ENCODE data around the gene RHOJ.
"Not testable (repeated sequence)": the region's sequence is repeated elsewhere in the genome, so short reads cannot be mapped to it uniquely, and the experiment has no call there.

Gene RHOJ

GRCh38 chr14:63297372-63298063 is 93.3 kb downstream of the RHOJ start:
- DNase-seq (ENCODE audit: low spot score) = no peak

GRCh38 chr14:63299351-63300110 is 95.3 kb downstream of the RHOJ start:
- DNase-seq (ENCODE audit: low spot score) = no peak

- no peak for DNase-seq (ENCODE audit: low spot score)
Observed at GRCh38 chr14:63300854-63301253, 96.6 kb downstream of the RHOJ start.

GRCh38 chr14:63301891-63302534 is 97.8 kb downstream of the RHOJ start:
- DNase-seq (ENCODE audit: low spot score) = no peak

DNA sequence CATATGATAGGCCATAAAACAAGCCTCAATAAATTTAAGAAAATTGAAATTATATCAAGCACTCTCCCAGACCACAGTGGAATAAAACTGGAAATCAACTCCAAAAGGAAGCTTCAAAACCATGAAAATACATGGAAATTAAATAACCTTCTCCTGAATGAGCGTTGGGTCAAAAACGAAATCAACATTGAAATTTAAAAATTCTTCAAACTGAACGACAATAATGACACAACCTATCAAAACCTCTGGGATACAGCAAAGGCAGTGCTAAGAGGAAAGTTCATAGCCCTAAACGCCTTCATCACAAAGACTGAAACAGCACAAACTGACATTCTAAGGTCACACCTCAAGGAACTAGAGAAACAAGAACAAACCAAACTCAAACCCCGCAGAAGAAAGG is 100.2 kb downstream of the RHOJ start:
- not testable (repeated sequence) for DNase-seq (ENCODE audit: low spot score)

- DNase-seq (ENCODE audit: low spot score) = no peak
Observed at GRCh38 chr14:63308723-63309317, 104.6 kb downstream of the RHOJ start.

- DNase-seq (ENCODE audit: low spot score) = no peak
Observed at GRCh38 chr14:63318835-63319234, 114.6 kb downstream of the RHOJ start, which contains the start of gene GPHB5. GPHB5 (minus strand) TSS chr14:63318935; CDS start chr14:63317849, 1,086 bp downstream.

DNA sequence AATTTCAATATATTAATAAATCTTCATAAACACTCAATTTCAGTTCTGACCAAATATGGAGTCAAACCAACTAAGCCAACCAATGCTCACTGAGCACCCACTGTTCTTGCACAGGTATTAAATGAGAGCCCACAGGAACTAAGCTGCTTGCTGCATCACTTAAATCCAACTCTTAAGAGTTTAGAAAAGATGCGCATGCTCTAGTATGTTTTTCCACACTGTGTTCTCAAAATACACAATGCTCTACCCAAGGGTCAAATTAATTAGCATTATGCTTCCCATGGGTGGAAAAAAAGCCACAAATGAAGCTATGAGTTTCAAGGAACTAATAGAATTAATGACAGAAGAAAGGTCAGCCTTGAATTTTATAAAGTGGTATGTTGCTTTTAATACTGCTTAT is 118.2 kb downstream of the RHOJ start:
- no peak for DNase-seq (ENCODE audit: low spot score)

GRCh38 chr14:63322897-63323573 is 118.8 kb downstream of the RHOJ start:
- no peak for DNase-seq (ENCODE audit: low spot score)

- DNase-seq (ENCODE audit: low spot score) = no peak
Observed at GRCh38 chr14:63326840-63327239, 122.6 kb downstream of the RHOJ start.

DNA sequence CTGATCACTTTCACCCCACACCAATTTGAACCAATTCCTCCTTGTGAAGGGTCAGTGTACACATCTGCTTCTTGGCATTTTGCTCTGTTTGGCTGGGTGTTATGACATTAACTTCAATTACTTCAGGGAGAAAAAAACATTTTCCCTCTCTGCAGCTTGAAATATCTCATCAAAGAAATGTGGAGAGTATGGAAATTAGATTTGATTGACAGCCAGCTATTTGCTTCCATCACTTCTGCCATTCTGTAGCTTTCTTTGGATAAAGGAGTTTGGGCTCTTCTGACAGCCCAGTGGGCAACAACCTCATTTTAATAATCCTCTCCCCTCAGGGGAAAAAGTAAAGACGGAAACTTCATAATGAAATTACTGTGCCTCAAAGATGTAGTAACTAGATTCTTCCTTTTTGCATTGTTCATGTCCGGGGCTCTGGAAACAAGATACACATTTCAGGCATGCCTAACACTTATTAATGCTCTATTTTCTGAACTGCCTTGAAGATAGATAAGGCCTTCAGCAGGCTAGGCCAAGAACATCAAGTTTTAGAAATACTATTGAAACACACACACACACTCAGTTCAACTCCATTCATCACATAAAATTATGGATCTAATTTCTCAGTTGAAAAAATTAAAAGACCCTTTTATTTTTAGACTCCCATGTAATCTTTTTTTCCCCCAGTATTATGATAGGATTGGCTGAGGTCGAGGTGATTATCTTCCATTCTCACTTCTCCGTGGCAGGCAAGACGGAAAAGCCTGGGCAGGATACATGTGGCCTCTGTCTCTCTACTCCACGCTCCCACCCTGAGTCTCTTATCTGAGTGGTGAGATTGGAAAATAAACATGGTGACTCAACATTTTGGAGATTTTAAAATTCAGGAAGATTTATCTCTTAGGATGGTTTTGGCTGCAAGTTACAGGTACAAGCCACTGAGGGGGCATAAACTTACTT is 124.8 kb downstream of the RHOJ start:
- no peak for DNase-seq (ENCODE audit: low spot score)

GRCh38 chr14:63342371-63342770 is 138.1 kb downstream of the RHOJ start:
- DNase-seq (ENCODE audit: low spot score) = no peak
